ENCODE data around the gene FBXW8. TPM values are rescaled to one million over a fixed set of nuclear protein-coding genes. Genes with fewer than 3 reads are reported as not detected.

FBXW8 gene
- total RNA-seq, 4 donors from 2014 or later, result 7.4 to 15.4 (median 10.2) TPM

DNA sequence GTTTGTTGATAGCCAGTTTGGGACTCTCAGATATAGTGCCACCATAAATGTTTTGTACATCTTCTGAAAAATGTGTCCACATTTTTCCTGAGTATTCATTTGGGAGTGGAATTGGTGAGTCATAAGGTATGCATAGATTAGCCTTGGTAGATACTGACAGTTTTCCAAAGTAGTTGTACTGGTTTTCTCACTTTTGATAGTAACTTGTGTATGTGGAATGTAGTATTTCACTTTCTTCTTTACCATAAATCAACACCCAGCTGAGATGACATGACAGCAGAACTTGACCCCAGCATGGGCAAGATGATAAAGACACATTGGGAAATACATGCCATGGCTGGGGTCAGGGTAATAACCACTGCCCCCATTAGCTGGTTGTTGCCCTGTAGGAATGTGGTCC lies 5.4 kb downstream of the FBXW8 start:
- Histone ChIP-seq H3K4me1 (peaks cover 4 to 62% (median 12%) of the 10 kb centered on the region in 3 donors), H3K36me3 (no peaks in the 10 kb centered on the region), H3K4me3 (no peak overlapping the region), H3K27ac (peak overlapping the region; percentile 22 to 48 (median 46)), H3K27me3 (no peaks in the 10 kb centered on the region), H3K9me3 (no peaks in the 10 kb centered on the region)
- TF ChIP-seq, protein P1, sequence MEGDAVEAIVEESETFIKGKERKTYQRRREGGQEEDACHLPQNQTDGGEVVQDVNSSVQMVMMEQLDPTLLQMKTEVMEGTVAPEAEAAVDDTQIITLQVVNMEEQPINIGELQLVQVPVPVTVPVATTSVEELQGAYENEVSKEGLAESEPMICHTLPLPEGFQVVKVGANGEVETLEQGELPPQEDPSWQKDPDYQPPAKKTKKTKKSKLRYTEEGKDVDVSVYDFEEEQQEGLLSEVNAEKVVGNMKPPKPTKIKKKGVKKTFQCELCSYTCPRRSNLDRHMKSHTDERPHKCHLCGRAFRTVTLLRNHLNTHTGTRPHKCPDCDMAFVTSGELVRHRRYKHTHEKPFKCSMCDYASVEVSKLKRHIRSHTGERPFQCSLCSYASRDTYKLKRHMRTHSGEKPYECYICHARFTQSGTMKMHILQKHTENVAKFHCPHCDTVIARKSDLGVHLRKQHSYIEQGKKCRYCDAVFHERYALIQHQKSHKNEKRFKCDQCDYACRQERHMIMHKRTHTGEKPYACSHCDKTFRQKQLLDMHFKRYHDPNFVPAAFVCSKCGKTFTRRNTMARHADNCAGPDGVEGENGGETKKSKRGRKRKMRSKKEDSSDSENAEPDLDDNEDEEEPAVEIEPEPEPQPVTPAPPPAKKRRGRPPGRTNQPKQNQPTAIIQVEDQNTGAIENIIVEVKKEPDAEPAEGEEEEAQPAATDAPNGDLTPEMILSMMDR (IDR thresholded peaks at IDR 0.05), result no peak
- TF ChIP-seq POLR2A (IDR thresholded peaks at IDR 0.05), result no peak
- intact Hi-C loops (cut with DNase I), result no loop called here
- no peak for DNase-seq

DNA sequence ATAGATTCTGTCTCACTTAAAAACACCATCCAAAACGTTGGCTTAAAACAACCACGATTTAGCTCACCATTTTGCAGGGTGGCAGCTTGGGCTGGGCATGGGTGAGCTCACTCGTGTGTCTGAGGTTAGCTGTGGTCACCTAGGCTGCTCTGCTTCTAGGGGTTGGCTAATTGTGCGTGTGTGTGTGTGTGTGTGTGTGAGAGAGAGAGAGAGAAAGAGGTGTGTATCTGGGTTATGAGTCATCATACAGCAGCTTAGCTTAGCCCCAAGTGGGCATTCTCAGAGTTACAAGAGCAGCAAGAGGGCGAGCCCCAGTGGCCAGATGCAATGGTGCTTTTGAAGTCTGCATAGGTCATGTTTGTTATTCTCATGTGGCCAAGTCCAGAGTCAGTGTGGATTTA lies 6.0 kb downstream of the FBXW8 start:
- Histone ChIP-seq H3K4me3 (no peak overlapping the region), H3K27ac (peak overlapping the region in 3 of 4 donors; percentile 41 to 48 (median 43)), H3K36me3 (no peaks in the 10 kb centered on the region), H3K4me1 (peaks cover 4 to 57% (median 8%) of the 10 kb centered on the region in 3 donors), H3K27me3 (no peaks in the 10 kb centered on the region), H3K9me3 (no peaks in the 10 kb centered on the region)
- TF ChIP-seq, protein P1 (IDR thresholded peaks at IDR 0.05), result peak in 2 of 6 experiments; percentile 11 to 47
- TF ChIP-seq POLR2A (IDR thresholded peaks at IDR 0.05), result no peak
- WGBS, 2 donors, result 38 to 56% methylated on average over 5 of the region's 5 CpGs
- DNase-seq, result no peak
- intact Hi-C loops (cut with DNase I), result no loop called here

DNA sequence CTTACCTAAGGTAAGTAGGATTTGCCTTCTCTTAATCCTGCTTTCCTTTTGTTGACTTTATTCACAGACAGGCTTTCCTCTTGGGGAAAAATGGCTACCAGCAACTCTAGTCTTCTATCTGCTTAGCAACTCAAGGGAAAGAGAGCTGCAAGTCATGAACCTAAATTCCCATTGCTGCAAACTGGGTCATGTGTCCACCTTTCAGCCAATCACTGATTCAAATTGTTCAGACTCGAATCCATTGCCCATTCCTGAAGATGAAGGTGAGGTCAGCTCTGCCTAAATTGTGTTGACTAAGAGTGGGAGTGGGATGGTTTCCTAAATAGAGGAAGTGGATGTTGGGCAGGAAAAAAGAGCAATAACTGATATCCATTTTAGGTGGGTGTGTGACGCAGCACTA lies 7.7 kb downstream of the FBXW8 start:
- Histone ChIP-seq H3K4me1 (peaks cover 4 to 52% (median 4%) of the 10 kb centered on the region in 3 donors), H3K27me3 (no peaks in the 10 kb centered on the region), H3K9me3 (no peaks in the 10 kb centered on the region), H3K27ac (no peak overlapping the region), H3K36me3 (no peaks in the 10 kb centered on the region), H3K4me3 (no peak overlapping the region)
- intact Hi-C loops (cut with DNase I), result no loop called here
- no peak for TF ChIP-seq POLR2A (IDR thresholded peaks at IDR 0.05)
- TF ChIP-seq, protein P1 (IDR thresholded peaks at IDR 0.05), result no peak
- DNase-seq, result no peak
- WGBS, 2 donors, result 80 to 100% methylated on average over 2 of the region's 2 CpGs

DNA sequence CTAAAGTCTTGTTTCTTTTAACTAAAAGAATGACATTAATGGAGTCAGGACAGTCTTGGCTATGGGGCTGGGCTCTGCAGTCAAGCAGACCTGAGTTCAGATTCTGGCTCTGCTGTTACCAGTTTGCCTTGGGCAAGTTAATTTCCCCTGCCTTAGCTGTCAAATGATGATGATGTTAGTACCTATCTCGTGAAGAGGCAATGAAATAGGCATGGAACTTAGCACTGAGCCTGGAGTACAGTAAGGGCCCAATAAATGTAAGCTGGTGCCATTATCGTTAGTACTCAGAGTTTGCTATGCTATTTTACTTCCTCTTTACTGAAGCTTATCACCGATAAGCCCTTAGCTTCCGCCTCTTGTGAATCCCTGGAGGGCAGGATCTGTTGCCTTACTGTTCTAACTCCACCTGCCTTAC lies 8.5 kb downstream of the FBXW8 start:
- no peaks in the 10 kb centered on the region for H3K9me3 ChIP-seq
- H3K36me3 ChIP-seq, result no peaks in the 10 kb centered on the region
- no peak overlapping the region for H3K4me3 ChIP-seq
- no peak overlapping the region for H3K27ac ChIP-seq
- 42 to 62% methylated on average over 4 of the region's 4 CpGs for WGBS, 2 donors
- TF ChIP-seq POLR2A (IDR thresholded peaks at IDR 0.05), result no peak
- TF ChIP-seq, protein P1 (IDR thresholded peaks at IDR 0.05), result no peak
- H3K27me3 ChIP-seq, result no peaks in the 10 kb centered on the region
- intact Hi-C loops (cut with DNase I), result no loop called here
- DNase-seq, result no peak
- peaks cover 4 to 52% (median 4%) of the 10 kb centered on the region in 3 donors for H3K4me1 ChIP-seq

DNA sequence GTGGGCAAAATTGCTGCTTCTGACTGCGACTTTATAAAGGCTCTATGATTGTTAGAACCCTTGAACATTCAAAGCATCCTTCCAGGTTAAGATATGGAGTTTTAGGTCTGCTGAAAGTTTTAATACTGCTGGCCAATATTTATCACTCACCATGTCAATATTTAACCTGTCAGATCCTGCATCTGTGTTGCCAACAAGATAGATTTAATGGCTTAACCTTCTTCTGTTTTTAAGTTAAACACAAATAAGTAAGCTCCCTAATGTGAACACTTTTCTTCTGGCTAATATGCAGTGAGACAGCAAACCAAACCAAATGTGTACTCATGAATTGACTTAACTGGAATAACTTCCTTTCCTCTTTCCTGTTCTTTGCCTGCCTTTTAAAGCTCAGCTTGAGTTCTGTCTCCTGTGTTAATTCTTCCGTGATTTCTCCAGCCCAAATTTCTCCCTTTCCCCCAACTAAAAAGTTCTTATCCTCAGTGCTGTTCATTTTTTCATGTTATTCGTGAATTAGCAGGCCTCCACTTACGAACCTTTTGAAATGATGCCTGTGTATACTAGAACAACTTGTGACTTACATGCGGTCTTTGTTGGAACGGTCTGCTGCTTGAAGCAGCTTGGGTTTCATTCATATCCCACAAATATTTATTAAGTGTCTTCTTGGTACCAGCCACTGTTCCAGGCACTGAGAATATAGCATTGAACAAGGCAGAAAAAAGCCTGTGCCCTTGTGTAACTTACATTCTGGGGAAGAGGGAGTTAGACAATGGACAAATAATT lies 9.1 kb downstream of the FBXW8 start:
- no peaks in the 10 kb centered on the region for H3K27me3 ChIP-seq
- no peak for DNase-seq
- no peak overlapping the region for H3K4me3 ChIP-seq
- TF ChIP-seq POLR2A (IDR thresholded peaks at IDR 0.05), result no peak
- TF ChIP-seq, protein P1 (IDR thresholded peaks at IDR 0.05), result no peak
- 66 to 80% methylated on average over 6 of the region's 6 CpGs for WGBS, 2 donors
- intact Hi-C loops (cut with DNase I), result no loop called here
- H3K9me3 ChIP-seq, result no peaks in the 10 kb centered on the region
- H3K27ac ChIP-seq, result peak overlapping the region in 1 of 4 donors; percentile 34
- peaks cover 4 to 53% (median 4%) of the 10 kb centered on the region in 3 donors for H3K4me1 ChIP-seq
- H3K36me3 ChIP-seq, result no peaks in the 10 kb centered on the region

Data from esophagus squamous epithelium (tissue), 5 donors.